Sigmoid colon (tissue), 4 donors: ENCODE data around the gene PRDM16.

Experiments used
- CTCF ChIP-seq, 4 experiments: fragments of 450-650 bp in 3 of 4; fragments of 200-600 bp in 1 of 4; IDR thresholded peaks; one replicate each; pipeline ENCODE4 v1.5.1; 2016 to 2019; ENCODE audit warnings: antibody characterized with exemption in 4 of 4, mild to moderate bottlenecking in 3 of 4, moderate library complexity in 2 of 4
- POLR2A ChIP-seq, 2 donors: fragments of 450-650 bp; IDR thresholded peaks; one replicate each; pipeline ENCODE4 v1.6.1; 2016; ENCODE audit warnings: antibody characterized with exemption in 2 of 2, mild to moderate bottlenecking in 2 of 2, moderate library complexity in 2 of 2
- POLR2AphosphoS5 ChIP-seq, 4 donors: sonication (generic); formaldehyde crosslinking; IDR thresholded peaks; one replicate each; pipeline ENCODE4 v1.6.1; 2017; ENCODE audit warnings: antibody characterized with exemption in 4 of 4

- TF ChIP-seq CTCF (IDR thresholded peaks at IDR 0.05) (no peak), POLR2A (IDR thresholded peaks at IDR 0.05) (no peak), POLR2AphosphoS5 (IDR thresholded peaks at IDR 0.05) (no peak)
These were observed 56.8 kb downstream of the PRDM16 start for GRCh38 chr1:3125546-3126368.
